ENCODE results near the gene SNRPD2.

DNA sequence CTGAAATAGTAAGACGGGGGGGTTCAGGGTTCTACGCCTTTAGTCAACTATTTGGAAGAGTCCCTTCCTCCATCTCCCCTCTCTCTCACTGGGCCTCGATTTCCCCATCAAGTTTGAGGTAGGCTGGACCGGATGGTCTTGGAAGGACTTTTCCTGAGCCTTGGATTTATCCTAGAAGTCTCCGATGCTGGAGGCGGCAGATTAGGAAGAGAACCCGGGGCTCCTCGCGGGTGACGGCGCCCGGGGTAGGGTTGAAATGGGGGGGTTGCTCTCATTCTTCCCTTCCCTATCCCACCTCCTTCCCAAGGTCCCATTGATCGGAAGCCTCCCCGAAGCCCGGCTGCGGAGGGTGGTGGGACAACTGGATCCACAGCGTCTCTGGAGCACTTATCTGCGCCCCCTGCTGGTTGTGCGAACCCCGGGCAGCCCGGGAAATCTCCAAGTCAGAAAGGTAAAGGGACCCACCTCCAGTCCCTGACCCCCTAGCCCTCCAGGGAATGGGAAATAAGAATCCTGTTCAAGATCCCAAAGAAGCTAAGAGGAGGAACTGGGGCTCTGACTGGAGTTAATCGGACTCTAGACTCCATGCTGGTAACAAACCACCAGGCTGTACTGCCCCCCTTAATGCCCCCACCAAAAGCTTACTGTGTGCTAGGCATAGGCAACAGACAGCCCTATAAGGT is 1.5 kb upstream of the SNRPD2 start:
- TF ChIP-seq GATA3 (IDR thresholded peaks at IDR 0.05; ENCODE audit: low read depth, low read length) = no peak
- no peak for TF ChIP-seq GATA2 (IDR thresholded peaks at IDR 0.05; ENCODE audit: low read depth, low read length)

Data from SH-SY5Y (cell line).